Measurements from ENCODE around the gene FIS1.
"Not testable (repeated sequence)": the region's sequence is repeated elsewhere in the genome, so short reads cannot be mapped to it uniquely, and the experiment has no call there.

FIS1 gene

DNA sequence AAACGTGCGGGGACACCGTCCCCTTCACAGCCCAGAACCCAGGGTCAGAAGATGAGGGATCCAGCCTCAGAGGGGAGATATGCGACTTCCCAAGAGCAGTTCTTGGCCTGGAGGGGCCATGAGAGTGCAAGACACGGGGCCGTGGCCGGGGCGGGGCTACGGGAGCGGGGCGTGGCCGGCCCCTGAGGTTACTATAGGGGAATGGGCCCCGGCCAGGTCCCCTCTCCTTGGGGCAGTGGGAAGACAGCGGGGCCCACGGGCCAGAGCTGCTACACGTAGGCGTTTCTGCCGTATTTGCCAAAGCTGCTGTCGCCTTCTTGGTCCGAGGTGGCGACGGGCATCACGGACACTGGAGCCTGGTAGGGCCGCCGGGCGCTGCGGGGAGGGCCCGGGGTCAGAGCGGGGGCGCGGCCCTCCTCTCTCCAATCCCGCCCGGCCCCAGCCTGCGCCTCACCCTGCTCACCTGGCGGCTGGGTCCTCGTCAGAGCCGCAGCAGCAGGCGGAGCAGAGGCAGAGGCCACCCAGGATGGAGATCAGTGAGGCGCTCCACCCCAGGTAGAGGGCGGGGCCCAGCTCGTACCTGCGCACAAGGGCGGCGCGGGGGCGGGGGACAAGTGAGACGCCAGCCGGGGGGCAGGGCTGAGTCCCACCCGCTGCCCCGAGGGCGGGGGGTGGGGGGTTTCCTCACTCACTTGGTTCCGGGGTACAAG, 12.6 kb downstream of the FIS1 start:
- DNase-seq = no peak

DNA sequence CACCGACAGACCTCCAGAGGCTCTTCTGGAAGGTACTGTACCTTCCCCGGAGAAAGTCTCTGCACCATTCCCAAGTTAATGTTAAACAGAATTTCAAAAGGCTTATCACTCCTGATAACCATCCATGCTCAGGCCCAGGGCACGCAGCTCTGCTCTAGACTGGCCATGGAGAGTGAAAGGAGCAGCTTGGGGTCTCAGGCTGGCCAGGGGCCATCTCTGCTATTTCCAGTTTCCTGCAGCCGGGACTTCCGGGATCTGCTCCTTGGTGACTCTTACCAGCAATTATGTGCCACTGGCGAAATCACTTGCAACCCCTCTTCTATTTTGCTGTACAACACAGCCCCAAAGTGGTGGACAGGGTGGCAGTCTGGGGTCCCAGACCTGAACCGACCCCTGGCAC, 13.2 kb downstream of the FIS1 start:
- DNase-seq = no peak

DNA sequence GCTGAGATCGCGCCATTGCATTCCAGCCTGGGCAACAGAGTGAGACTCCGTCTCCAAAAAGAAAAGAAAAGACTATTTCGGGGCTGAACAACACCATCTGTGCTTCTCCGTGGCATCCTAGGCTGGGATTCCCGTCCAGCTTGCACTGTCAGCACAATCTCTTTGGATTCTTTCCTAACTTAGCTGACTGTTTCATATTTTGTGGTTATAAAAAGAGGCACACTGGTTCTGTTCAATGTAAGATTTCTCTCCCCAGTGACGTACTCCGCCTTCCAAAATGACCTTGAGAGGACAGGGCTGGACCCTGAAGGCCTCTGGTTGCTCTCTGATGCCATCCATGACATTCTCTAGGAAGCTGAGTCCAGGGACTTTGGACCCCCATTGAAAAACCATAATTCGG, 18.2 kb downstream of the FIS1 start:
- DNase-seq = no peak

DNA sequence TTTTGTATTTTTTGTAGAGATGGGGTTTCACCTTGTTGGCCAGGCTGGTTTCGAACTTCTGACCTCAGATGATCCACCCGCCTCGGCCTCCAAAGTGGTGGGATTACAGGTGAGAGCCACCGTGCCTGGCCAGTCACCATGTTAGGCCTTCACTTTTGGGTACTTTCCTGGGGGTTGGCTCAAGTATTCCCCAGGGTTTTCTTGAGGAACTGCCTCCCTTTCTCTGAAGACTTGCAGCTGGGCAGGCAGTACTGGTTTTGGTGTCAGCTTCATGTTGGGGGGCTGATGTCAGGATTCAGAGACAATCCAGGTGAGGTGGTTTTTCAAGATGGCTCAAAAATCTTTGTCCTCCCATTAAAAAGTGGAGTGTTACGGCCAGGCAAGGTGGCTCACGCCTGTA, 19.2 kb downstream of the FIS1 start:
- DNase-seq = no peak

DNA sequence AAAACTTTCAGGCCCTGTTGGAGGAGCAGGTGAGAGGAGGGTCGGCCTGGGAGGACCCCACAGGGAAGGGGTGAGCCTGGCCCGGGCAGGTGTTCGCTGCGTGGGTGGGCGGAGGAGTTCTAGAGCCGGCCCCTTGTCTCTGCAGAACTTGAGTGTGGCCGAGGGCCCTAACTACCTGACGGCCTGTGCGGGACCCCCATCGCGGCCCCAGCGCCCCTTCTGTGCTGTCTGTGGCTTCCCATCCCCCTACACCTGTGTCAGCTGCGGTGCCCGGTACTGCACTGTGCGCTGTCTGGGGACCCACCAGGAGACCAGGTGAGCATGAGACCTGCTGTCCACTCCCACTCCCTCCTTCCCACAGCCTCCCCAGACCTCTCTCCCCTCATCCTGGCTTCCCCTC, 21.4 kb downstream of the FIS1 start:
- DNase-seq = no peak

DNA sequence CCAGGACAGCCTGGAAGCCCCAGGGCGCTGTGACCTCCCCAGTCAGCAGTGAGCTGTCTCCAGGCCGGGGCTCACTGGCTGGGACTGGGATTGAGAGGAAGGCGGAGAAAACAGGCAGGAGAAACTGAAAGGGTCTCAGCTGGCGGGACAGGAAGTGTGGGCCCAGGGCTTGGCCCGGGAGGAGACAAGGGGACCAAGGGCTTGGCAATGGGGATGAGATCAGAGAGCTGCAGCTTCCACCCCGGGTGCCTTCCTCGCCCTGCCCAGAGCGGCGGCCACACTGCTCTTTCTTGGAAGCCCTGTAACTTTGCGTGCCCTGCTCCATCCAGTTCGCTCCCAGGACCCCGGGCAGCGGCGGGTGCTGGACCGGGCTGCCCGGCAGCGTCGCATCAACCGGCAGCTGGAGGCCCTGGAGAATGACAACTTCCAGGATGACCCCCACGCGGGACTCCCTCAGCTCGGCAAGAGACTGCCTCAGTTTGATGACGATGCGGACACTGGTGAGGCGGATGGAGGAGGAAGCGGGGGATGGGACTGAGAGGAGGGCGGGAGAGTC, 22.5 kb downstream of the FIS1 start:
- no peak for DNase-seq

DNA sequence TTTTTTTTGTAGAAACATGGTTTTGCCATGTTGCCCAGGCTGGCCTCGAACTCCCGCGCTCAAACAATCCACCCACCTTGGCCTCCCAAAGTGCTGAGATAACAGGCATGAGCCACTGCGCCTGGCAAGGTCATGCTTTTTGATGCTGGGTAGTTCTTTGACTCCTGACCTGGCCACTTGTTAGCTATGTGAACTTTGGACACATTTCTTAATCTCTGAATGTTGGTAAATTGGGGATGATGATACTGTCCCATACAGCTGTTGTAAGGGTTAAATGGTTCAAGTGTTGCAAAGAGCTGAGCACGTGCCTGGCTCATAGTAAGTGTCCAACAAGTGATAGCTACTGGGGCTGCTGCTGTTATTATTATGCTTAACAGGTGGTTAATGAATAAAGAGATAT, 24.6 kb downstream of the FIS1 start:
- no peak for DNase-seq

DNA sequence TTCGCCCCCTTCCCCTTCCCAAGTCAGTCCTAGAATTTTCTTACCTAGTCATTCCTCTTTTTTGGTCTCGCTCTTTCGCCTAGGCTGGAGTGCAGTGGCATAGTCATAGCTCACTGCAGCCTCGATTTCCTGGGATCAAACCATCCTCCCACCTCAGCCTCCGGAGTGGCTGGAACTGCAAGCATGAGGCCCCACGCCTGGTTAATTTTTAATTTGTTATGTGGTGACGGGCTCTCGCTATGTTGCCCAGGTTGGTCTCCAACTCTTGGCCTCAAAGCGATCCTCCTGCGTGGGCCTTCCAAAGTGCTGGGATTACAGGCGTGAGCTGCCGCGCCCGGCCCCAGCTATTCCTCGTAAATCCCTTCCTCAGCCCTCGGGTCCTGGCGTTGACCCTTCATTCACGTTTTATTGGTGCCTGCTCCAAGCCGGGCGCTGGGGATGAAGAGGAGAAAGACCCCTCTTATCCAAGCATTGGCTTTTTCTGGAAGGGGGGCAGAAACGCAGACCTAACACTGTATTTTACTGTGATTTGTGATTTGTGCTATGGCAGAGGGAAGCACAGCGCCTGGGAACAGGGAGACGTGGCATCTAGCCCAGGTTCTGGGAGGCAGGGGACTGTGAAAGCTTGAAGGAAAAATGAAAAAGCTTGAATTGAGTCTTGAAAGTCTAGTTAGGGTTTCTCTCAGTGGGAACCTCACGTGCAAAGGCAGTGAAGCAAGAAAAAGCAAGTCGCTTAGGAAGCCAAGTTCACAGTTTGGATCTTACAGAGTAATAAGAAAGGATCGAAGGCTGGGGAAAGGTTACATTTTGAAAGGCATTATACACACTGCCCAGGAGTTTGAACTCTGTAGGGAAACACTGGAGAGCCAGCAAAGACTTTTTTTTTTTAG, 26.4 kb downstream of the FIS1 start:
- DNase-seq = no peak

DNA sequence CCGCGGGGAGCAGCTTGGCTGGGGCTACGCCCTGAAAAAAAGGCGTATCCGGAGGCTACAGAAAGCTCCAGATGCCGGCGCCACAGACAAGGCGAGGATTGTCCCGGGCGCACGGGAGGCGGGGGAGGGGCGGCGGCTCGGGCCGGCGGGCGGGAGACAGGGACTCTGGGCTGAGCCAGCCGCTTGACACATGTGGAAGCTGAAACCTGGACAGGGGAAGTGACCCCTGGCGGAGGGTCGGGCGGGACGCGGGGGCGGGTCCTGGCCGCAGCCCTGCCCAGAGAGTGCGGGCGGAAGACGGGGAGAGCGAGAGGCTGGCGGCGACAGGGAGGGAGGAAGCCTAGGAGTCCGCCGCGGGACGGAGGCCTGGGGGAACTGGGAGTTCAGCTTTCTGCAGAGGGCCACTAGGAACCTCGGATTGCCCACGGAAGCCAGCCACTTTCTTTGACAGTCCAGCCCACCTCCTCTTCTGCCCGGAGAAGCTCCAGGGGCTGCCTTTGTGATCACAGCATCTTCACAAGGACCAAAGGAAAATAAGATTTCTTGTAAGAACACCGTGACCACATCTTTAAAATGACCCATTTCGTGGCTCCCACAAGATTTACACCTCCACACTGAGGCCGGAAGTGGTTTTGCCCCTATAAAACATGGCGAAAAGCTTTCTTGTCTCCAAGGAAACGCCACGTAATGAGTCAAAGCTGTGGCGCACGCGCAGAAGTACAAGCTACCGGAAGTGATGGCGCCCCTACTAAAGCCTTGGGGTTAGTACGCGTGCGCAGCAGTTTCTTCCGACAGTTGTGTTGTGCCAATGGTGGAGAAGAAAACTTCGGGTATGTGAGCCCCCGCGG, 27.3 kb downstream of the FIS1 start, which contains the start of the genes PLOD3 and ZNHIT1:
Gene PLOD3 (minus strand): TSS at position 194 of the 848 bp plus-strand sequence. CDS start 307 bp downstream, outside the sequence.
Gene ZNHIT1 (plus strand): TSS at position 778 of the 848 bp plus-strand sequence. CDS start 31 bp downstream, at position 809.
- peak; percentile 87 for DNase-seq

DNA sequence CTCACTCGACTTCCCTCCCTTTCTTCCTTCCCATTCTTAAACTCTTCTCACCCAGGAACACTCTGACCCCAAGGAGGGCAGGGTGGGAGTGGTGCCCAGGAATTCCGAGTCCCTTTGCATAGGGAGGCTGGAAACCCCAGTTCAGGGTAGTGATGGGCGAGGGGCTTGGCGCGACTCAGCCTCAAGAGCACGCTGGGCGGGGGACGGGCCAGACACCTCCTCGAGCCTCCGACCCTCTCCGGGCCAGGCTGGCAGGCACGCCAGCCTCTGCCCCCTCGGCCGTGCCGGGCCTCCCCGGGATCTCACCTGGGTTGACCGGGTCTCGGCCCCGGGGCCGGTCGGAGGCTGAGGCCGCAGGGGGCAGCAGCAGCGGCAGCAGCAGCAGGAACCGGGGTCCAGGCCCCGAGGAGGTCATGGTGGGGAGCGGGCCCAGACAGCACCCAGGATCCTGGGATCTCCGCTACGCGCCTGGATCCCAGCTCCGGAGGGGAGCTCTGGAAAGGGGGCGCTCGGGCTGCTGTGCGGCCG, 28.0 kb downstream of the FIS1 start:
- DNase-seq = no peak

DNA sequence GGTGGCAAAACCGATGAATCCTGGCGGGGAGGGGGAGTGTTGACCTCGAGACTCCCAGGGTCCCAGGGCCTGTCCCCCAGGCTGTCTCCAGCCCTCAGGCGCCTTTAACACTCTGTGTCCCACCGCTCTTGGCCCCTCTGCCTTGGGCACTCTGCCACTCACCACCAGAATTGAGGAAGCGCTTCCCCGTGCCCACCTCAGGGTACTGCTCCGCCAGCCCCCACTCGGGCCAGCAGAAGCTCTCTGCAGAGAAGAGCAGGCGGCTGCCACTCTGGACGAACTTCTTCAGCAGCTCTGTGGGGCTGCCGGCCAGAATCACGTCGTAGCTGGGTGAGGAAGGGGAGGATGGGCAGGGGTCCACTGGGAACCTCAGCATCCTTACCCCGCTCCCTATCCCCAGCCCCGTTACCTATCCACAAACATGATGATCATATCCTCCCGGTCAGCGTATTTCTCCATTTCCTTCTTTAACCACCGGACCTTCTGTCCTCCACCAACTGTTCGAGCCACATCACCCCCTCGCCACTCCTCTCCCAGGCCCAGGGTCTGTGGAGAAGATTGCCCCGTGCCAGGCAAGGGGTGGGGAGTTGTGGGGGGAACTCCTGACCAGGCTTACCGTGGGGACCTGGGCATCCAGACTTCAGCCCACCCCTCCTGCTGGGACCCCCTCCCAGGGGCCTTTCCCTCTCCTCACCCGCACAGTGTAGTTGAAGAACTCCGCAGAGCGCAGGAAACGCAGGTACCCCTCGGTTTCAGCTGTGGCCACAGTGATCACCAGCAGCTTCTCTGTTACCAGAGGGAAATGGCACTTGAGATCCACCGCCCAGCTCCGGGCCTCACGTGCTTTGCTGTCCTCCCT, 28.7 kb downstream of the FIS1 start:
- no peak for DNase-seq

DNA sequence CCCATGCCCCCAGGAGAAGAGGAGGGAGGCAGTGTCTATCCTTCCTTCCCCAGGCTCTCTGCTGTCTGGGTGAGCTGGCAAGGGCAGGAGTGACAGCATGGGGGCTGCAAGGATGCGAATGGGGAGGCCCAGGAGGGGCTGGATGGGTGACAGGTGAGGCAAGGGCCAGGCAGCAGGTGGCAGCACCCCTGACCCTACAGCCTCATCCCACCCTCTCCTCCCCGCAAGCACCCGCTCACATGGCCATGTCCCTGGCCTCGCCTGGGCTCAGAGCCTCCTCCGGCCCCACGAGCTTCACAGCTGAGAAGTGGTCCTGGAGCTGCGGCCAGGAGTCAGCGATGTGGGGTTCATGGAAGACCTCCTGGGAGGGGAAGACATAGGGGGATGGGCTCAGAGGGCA, 32.9 kb downstream of the FIS1 start:
- no peak for DNase-seq

DNA sequence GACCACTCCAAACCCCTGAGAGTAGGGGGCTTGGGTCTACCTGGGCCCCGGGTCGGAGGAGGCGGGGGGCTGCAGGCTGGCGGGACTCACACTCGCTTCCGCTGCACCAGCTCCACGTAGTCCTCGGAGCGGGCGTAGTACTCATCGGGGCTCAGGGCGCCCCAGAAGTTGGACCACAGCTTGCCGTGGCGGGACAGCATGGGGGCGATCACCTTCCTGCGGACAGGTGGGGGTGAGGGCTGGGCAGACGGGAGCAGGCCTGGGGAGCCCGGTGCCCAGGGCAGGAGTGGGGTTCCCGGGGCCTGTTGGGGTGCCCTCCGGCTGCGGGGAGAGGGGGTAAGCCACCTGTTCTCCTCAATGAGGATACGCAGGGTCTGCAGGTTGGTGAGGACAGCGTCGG, 33.4 kb downstream of the FIS1 start:
- no peak for DNase-seq

DNA sequence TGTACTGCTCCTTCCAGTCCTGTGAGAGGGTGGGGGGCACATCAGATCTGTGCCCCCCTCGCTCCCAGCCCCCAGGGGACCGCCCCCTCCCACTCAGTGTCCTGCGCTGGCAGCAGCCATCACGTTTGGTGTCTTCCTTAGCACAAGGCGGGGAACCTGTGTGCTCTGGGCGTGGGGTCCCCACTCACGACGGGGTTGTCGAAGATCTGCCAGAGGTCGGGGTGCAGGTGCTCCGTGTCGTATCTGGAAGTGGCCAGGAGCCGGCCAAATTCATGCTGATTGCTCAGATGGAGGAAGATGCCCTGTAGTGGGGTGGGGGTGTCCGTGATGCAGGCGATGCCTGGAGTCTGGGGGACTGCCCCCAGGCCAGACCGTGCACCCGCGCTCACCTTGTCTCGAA, 34.7 kb downstream of the FIS1 start:
- DNase-seq = no peak

DNA sequence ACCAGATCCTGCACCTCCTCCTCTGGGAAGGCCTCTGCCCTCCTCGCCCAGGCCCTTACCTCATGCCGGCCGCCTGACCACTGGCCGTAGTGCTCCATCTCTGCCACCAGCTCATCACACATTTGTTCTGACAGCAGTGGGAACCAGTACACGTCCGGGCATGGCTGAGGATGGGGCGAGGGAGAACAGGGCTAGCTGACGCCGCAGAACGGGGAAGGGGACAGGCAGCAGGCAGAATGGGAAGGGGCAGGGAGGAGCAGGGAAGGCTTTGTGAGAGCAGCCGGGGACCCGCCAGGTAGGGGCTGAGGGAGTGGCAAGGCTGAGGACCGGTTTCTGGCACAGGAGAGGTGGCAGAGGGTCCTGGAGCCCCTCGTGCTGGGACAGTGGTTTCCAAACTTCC, 36.1 kb downstream of the FIS1 start:
- no peak for DNase-seq

DNA sequence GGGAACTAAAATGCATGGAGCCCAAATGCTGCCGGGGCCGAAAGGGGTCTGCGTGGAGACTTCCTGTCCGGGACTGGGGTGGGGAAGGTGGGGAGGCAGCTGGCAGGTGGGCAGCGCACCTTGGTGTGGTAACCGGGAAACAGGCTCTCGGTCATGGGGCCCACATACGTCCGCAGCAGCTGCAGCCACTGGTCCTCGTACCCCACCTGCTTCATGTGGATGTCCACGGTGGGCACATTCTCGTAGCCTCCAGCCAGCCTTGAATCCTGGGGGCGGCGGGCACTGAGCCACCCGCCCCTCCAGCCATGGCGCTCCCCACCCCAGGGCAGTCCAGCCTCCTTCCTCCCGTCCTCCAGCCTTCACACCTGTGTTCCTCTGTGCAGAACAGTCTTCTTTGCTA, 37.4 kb downstream of the FIS1 start:
- DNase-seq = no peak

DNA sequence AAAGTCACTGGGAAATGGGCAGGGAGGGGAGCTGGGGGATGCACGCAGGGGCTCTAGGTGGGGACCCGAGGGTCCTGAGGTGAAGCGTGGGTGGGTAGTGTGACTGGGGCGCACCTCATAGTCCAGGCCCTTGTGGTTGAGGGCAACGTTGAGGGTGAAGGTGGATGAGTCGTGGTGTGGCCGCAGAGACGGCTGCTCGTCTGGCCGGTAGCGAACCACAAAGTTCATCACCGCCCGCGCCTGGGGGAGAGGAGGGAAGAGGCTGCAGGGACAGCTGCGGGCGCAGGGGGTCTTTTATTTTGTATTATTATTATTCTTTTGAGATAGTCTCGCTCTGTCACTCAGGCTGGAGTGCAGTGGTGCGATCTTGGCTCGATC, 38.2 kb downstream of the FIS1 start:
- DNase-seq = no peak

DNA sequence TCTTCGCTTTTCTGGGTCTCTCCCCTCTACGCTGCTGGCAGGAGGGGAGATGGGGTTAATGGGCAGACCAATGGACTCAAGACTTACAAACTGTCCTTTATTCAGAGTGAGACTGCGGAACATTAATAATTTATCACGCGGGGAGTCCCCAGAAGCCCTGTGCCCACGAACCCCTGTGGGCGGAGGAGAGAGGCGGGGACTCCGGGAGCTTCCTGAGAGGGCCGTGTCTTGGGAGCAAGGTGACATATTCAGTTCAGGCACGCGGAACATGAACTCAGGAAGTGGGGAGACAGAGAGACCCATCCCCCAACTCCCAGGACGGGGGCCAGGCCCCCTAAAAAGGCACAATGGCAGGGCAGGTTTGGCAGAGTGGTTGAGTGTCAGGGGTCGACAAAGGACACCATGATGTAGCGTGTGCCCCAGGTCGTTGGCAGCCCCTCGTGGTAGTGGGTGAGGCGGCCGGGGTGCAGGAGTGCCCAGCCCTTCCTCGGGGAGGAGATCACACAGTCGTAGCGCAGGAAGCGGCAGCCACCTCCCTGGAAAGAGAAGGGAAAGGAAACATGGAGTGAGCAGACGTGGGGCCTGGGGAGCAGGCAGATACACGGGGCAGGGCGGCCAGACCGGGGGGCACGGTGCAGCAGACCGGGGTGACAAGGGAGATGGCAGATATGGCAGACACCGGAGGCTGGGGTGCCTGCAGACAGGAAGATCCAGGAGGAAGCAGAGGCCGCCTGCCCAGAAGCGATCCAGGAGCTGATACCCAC, 38.8 kb downstream of the FIS1 start:
- no peak for DNase-seq

DNA sequence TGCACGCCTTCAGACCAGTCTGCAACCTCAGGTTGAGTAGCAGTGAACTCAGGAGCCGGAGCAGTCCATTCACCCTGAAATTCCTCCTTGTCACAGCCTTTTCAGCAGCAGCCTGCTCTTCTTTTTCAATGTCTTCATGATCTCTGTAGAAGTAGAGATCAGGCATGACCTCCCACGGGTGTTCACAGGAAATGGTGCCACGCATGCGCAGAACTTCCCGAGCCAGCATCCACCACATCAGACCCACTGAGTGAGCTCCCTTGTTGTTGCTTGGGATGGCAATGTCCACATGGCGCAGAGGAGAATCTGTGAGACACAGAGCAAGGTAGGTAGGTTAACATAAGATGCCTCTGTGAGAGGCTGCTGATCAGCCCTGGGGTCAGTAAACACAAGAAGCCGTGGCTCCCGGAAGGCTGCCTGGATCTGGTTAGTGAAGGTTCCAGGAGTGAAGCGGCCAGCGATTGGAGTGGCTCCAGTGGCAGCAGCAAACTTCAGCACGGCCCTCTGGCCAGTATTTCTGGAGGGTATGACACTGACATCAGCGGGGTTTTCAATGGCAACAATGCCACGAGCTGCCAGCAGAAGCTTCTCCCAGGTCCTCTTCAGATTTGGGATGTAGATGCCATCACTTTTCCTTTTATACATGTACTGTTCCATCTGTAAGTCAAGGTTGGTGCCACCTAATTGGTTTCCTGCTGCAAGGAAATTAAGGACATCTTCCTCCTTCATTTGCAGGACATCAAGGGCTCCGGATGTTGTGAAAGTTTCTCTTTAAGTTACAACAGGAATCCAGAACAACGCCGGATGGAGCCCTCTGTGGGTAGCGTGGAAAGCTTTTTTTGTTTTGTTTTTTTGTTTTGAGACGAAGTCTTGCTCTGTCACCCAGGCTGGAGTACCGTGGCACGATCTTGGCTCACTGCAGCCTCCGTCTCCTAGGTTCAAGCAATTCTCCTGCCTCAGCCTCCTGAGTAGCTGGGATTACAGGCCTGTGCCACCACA, 40.8 kb downstream of the FIS1 start:
- DNase-seq = not testable (repeated sequence)

DNA sequence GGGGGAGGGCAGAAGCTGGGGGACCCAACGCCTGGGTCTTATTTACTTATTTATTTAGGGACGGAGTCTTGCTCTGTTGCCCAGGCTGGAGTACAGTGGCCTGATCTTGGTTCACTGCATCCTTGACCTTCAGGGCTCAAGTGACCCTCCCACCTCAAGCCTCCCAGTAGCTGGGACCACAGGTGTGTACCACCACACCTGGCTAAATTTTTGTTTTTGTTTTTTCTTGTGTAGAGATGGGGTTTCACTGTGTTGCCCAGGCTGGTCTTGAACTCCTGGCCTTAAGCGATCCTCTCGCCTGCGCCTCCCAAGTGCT, 42.3 kb downstream of the FIS1 start:
- DNase-seq = no peak
